GM21576 (cell line): ENCODE results near the gene NBPF20.
A peak's percentile ranks its signal among the peaks of the same experiment; 100 is the strongest.
"Not testable (repeated sequence)": the region's sequence is repeated elsewhere in the genome, so short reads cannot be mapped to it uniquely, and the experiment has no call there.

ENCODE experiments used
- ATAC-seq: cut with Tn5 transposase; IDR thresholded peaks from one replicate; pipeline ENCODE4 v1.9.1; 2021; ENCODE audit warnings: mild to moderate bottlenecking, moderate library complexity; ENCODE audit not compliant: unreplicated experiment

Gene NBPF20, protein sequence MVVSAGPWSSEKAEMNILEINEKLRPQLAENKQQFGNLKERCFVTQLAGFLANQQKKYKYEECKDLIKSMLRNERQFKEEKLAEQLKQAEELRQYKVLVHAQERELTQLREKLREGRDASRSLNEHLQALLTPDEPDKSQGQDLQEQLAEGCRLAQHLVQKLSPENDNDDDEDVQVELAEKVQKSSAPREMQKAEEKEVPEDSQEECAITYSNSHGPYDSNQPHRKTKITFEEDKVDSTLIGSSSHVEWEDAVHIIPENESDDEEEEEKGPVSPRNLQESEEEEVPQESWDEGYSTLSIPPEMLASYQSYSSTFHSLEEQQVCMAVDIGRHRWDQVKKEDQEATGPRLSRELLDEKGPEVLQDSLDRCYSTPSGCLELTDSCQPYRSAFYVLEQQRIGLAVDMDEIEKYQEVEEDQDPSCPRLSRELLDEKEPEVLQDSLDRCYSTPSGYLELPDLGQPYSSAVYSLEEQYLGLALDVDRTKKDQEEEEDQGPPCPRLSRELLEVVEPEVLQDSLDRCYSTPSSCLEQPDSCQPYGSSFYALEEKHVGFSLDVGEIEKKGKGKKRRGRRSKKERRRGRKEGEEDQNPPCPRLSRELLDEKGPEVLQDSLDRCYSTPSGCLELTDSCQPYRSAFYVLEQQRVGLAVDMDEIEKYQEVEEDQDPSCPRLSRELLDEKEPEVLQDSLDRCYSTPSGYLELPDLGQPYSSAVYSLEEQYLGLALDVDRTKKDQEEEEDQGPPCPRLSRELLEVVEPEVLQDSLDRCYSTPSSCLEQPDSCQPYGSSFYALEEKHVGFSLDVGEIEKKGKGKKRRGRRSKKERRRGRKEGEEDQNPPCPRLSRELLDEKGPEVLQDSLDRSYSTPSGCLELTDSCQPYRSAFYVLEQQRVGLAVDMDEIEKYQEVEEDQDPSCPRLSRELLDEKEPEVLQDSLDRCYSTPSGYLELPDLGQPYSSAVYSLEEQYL (N-terminal part only)

GRCh38 chr1:145425436-145426029 lies at the start of gene NBPF20:
TSS of gene NBPF20 (minus strand) at chr1:145425603. CDS start at chr1:145405272, 20,331 bp downstream.
- ATAC-seq = peak; percentile 95

- ATAC-seq = not testable (repeated sequence)
Measured at GRCh38 chr1:145474837-145475368, 49.5 kb upstream of the NBPF20 start.

DNA sequence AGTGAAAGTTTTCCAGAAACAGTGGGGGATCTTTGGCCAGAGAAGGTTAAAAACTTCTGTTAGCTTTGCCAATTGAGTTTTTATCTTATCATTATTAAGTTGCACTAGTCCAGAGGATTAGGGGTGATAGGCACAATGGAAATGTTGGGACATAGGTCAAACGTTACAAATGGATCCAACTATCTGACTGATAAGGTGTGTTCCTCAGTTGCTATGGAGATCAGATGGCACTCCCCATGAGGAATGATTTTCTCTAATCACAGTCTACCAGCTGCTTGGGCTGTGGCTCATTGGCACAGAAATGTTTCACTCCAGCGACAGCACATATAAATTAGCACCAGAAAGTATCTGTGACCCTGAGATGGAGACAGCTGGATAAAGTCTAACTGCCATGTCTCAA lies 47.3 kb upstream of the NBPF20 start:
- ATAC-seq = not testable (repeated sequence)

DNA sequence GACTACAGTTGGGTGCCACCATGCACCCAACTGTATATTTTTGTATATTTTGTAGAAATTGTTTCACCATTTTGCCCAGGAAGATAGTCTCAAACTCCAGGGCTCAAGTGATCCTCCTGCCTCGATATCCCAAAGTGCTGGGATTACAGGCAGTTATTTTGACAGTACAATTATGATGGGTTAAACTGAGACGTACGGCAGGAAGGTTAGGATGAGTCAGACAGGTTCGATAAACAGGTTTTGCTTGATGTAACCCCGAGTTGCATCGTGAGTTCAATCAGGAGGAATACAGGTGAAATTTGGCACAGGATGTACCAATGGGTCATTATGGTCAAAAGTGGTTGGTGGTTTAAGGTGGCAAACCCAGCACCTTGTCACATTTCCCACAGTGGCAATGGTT lies 46.0 kb upstream of the NBPF20 start:
- not testable (repeated sequence) for ATAC-seq

GRCh38 chr1:145465405-145466144 lies 40.2 kb upstream of the NBPF20 start:
- ATAC-seq = peak; percentile 74

DNA sequence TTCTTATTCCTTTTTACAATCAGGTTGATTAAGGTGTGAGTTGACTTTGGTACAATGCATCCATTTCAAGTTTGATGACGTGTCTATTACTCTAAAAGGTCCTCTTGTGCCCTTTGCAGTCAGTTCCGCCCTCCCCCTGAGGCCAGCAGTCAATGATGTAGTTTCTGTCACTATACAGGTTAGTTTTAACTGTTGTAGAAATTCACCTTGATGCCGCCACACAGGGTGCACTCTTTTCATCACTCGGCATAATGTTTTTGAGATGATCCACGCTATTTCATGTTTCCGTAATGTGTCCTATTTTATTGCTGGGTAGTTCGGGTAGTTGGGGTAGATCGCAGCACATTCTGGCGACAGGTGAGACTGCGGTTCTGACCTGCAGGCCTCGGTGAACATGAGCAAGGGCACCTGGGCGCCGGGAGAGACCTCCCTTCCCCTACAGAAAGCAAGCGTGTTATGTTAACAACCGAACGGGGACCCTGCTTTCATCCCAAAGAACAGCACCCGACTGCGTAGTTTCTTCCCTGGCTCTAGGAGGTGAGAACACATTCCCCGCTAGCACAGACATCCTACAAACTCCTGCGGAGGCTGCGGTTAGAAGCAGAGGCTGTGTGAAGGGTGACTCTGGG lies 39.4 kb upstream of the NBPF20 start:
- not testable (repeated sequence) for ATAC-seq

DNA sequence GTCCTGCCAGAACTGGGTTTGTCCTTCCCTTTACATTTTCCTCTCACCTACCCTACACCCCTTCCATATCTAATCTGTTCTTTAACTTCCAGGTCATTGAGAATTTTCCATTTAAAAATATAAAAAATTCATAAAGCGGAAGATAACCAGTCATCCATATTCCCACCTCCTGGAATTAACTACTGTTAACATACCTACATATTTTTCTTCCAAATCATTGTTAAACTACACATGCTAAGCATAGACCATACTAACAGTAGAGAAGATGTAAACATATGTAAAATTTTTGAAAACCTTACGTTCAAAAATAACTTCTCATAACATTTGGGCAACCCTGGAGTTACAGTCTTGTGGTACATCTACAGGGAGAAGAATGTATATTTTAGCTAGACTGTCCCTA lies 38.6 kb upstream of the NBPF20 start:
- ATAC-seq = not testable (repeated sequence)

DNA sequence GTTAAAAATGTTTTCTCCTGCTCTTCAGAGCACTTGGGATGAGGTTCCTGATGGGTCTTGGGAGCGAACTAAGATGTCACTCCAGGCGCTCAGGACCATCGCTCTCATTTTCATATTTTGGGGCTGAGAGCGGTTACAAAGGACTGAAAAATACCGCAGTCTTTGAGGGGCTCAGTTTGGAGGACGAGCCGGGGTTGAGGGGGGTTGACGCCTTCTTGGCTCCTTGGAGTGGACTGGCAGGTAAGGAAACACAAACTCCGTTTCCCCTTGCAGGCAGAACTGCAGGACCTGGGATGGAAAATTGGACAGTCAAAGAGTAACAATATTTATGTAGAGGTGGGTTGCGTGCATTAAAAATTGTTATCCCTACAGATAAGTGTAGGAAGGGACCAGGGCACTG lies 35.3 kb upstream of the NBPF20 start:
- ATAC-seq = not testable (repeated sequence)

GRCh38 chr1:145460048-145460447 lies 34.6 kb upstream of the NBPF20 start:
- ATAC-seq = not testable (repeated sequence)

DNA sequence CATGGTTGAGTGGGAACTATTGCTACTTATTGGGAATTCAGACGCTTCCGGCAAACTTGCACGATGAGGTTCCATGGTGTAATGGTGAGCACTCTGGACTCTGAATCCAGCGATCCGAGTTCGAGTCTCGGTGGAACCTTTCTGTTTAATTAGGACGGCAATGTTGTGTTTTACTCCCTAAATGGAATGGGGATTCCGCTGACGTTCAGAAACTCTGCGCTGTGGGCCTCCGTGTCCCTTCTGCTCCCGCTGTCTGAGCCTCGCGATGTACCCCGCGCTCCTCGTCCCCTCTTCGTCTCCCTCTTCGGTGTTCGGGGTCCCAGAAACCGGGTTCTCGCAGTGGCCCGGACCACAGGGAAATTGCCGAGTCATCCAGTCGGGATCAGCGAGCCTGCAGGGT lies 34.2 kb upstream of the NBPF20 start:
- not testable (repeated sequence) for ATAC-seq

GRCh38 chr1:145459063-145459462 lies 33.7 kb upstream of the NBPF20 start:
- ATAC-seq = not testable (repeated sequence)

- ATAC-seq = not testable (repeated sequence)
Measured at GRCh38 chr1:145454824-145455177, 29.4 kb upstream of the NBPF20 start.

DNA sequence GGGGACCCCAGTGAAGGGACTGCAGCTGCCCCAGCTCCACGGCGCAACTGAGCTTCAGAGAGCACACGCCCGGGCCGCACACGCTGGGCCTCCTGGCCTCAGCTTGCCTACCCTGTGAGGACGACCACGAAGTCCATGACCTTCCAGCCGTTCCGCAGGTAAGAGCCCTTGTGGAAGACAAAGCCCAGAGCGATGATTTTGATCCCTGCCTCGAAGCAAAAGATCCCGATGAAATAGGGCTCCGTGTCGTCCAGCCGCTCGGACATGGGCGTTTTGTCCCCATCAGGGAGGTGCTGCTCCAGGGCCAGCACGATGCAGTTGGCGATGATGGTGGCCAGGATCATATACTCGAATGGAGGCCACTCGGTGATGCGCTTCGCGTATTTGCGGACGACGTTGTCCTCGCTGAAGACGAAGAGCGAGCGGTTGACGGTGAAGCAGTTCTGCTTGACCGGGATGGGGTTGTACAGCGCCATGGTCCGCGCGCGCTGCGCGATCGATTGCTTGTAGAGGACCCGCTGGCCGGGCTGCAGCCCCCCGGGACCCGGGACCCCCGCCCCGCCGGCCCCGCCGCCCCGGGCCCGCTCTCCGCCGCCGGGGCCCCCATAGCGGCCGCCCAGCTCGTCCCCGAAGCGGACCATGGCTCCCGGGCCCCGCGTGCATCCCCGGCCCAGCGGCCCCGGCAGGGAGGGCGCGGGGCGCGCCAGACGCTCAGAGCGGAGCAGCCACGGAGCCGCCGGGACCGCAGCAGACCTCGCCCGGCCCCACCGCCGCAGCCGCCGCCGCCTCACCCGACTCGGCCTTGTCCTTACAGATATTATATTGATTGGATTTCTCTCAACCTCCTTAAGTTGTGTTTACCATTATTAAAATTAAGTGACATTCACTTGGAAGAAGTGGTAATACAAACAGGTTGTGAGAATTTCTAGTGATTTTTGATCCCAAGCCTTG lies 28.7 kb upstream of the NBPF20 start:
- not testable (repeated sequence) for ATAC-seq

GRCh38 chr1:145452506-145452905 lies 27.1 kb upstream of the NBPF20 start:
- ATAC-seq = not testable (repeated sequence)

DNA sequence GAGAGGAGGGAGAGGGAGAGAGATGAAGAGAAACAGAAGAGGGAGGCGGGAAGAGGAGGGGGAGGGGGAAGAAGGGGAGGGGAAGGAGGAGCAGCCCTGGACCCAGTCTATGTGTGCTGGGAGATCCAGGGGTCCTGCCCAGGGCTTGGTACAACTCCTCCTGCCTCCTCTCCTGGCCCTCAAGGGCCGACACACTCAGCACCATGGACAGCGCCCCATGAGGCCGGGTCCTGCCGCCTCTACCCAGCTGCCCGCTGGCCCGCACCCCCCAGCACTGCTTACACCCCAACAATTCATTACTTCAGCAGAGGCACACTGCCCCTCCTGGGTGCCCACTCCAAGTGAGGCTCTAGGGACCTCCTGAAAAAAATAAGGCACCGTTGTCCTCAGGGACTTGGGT lies 26.5 kb upstream of the NBPF20 start:
- not testable (repeated sequence) for ATAC-seq

DNA sequence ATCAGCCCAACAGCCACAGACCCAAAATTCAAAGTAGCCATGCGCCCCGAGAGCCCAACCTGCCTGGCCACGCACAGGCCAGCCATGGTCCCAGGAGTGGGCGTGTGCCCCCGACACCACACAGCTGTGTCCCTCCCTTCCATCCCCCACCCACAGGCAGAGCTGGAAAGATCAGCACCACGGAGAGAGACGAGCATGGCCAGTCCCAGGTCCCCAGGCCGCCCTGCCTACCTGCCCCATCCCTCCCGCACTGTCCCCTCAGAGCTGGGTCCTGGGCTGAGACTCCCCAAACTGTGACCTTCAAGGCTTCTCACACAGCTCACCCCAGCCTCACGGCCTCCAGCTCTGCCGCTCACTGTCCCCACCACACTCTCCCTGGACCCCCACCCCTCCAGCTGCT lies 19.8 kb upstream of the NBPF20 start:
- ATAC-seq = not testable (repeated sequence)

- ATAC-seq = not testable (repeated sequence)
Measured at GRCh38 chr1:145442340-145442739, 16.9 kb upstream of the NBPF20 start.
